Measurements from ENCODE around the gene DUSP1. TPM values are rescaled to one million over a fixed set of nuclear protein-coding genes. Genes with fewer than 3 reads are reported as not detected.

The DUSP1 gene
- total and polyA plus RNA-seq, 9 of the 15 experiments (the other 6 are each of a cell fraction or from before 2014, with no cell fraction given): 2.1 to 14.2 (median 8.5) TPM

- TF ChIP-seq MITF (IDR thresholded peaks at IDR 0.05) (peak; percentile 27; the same call in 1 of the 2 replicates), JUNB (CRISPR knock-in tag; conservative IDR thresholded peaks at IDR 0.05) (no peak), LEF1 (IDR thresholded peaks at IDR 0.05) (no peak; the same call in 1 of the 2 replicates), ATF3 (IDR thresholded peaks at IDR 0.05) (peak; percentile 99), ATF3 (CRISPR knock-in tag; conservative IDR thresholded peaks at IDR 0.05) (peak; percentile 76; the same call in 1 of the 2 replicates), L3MBTL2 (IDR thresholded peaks at IDR 0.05) (no peak), RNF2 (IDR thresholded peaks at IDR 0.05) (peak; percentile 79), VEZF1 (CRISPR knock-in tag; IDR thresholded peaks at IDR 0.05) (peak; percentile 95), TOE1 (IDR thresholded peaks at IDR 0.05; ENCODE audit: borderline replicate concordance) (peak; percentile 37; the same call in 1 of the 2 replicates), TOE1 (CRISPR knock-in tag; IDR thresholded peaks at IDR 0.05; ENCODE audit: borderline replicate concordance, low read depth) (no peak), ZNF444 (CRISPR knock-in tag; IDR thresholded peaks at IDR 0.05) (no peak), KLF1 (tag; IDR thresholded peaks at IDR 0.05) (no peak), ZEB2 (IDR thresholded peaks at IDR 0.05) (0 out of 2 replicates have a peak, but pooled peaks have one; percentile 9), PHF21A (IDR thresholded peaks at IDR 0.05; ENCODE audit: borderline replicate concordance, low read depth) (peak; percentile 93), ZBTB8A (IDR thresholded peaks at IDR 0.05; ENCODE audit: partially characterized antibody) (no peak), YY1 (IDR thresholded peaks at IDR 0.05; ENCODE audit: borderline replicate concordance in 1 of 3, control insufficient read depth in 1 of 3, extremely low read depth in 1 of 3, insufficient read depth in 3 of 3, insufficient read length in 1 of 3, insufficient replicate concordance in 2 of 3, low read depth in 1 of 3, low read length in 2 of 3) (no peak)
- TF ChIP-seq, protein P1, sequence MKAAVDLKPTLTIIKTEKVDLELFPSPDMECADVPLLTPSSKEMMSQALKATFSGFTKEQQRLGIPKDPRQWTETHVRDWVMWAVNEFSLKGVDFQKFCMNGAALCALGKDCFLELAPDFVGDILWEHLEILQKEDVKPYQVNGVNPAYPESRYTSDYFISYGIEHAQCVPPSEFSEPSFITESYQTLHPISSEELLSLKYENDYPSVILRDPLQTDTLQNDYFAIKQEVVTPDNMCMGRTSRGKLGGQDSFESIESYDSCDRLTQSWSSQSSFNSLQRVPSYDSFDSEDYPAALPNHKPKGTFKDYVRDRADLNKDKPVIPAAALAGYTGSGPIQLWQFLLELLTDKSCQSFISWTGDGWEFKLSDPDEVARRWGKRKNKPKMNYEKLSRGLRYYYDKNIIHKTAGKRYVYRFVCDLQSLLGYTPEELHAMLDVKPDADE (conservative IDR thresholded peaks at IDR 0.05; ENCODE audit: control insufficient read depth, low read depth, low read length): no peak; the same call in 1 of the 2 replicates
These were observed 5.9 kb downstream of the DUSP1 start (continued) for GRCh38 chr5:172764861-172765765.
